Cardiac muscle cell (in vitro differentiated cells and primary cell): ENCODE results near the gene MIB2. TPM values are rescaled to one million over a fixed set of nuclear protein-coding genes. Genes with fewer than 3 reads are reported as not detected.

Experiments
- DNase-seq, 2 donors: peaks; one replicate each; pipeline versions ENCODE4 v3.0.0 to v3.0.0-alpha.2; 2010 to 2017; ENCODE audit warnings: low read depth in 1 of 2, low spot score in 1 of 2
- H3K27ac ChIP-seq: fragments of 200-600 bp; sonication (generic); 2 replicates; pipeline ENCODE4 v1.5.1; 2016
- H3K27me3 ChIP-seq: fragments of 200-600 bp; sonication (generic); 2 replicates; pipeline ENCODE4 v1.6.0; 2016; ENCODE audit warnings: control low read depth
- H3K36me3 ChIP-seq: fragments of 200-600 bp; sonication (generic); 2 replicates; pipeline ENCODE4 v1.5.1; 2016; ENCODE audit warnings: control low read depth
- H3K4me1 ChIP-seq: fragments of 200-600 bp; sonication (generic); 2 replicates; pipeline ENCODE4 v1.8.1; 2017; ENCODE audit warnings: low read depth, mild to moderate bottlenecking, mixed run types
- H3K4me3 ChIP-seq: fragments of 200-600 bp; sonication (generic); 2 replicates; pipeline ENCODE4 v1.5.1; 2016; ENCODE audit warnings: mild to moderate bottlenecking
- H3K9me3 ChIP-seq: fragments of 200-600 bp; sonication (generic); 2 replicates; pipeline ENCODE4 v1.5.1; 2017; ENCODE audit warnings: low read depth, mild to moderate bottlenecking, control low read depth
- polyA plus RNA-seq: library from polyadenylated mRNA; unstranded; fragments of >200 nt; fragmentation: Nextera tagmentation; extraction: Ambion mirVana; gene quantifications from 2 replicates; pipeline ENCODE4 v1.2.1, GENCODE V29; 2016
- total RNA-seq: library from RNA; depleted of rRNA; stranded (reverse); fragments of >200 nt; gene quantifications from 2 replicates; pipeline ENCODE4 v1.2.3, GENCODE V29; 2016
- TF ChIP-seq, protein P1 (sequence below): IDR thresholded peaks from 2 replicates; pipeline ENCODE4 v1.5.1; 2012; ENCODE audit warnings: low read depth, mild to moderate bottlenecking, low read length

MIB2 gene
- total and polyA plus RNA-seq, 2 experiments from 2014 or later: 168 to 248 TPM

DNA sequence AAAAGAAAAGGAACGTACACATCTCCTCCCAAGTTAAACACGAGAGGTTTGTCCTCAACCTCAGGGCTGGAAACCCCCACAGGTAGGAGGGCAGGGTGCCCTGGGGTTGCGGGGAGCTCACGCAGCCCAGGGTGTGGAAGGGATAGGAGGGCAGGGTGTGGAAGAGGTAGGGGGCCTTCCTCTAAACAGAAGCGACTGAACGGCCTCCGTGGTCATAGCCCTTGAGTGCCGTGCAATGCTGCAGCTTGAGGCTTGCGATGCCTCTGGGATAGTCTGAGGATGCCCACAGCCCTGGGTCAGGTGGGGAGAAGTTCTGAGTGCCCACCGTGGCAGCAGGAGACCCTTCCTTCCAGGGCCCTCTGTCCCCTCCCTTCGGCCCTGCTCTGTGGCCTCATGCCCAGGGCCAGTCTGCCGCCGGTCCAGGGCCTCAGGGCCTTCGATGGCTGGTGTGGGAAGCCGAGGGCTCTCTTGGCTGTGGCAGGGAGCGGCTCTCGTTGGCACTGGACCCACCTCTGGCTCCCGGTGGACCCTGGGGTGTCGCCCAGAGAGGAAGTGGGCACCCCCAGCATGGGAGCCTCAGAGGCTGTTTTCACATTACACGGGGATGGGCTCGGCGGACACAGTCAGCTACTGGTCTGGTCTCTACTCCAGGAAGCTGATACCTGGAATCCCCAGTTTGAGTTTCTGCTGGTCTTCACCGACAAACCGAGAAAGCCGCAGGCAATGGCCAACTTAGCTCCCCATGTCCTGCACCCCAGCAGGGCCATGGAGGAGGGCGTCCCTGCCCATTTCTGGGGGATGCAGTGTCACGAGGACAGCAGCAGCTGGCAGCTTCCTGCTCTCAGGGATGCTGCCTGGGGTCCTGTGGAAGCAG lies 49.9 kb downstream of the MIB2 start:
- no peaks in the 10 kb centered on the region for H3K9me3 ChIP-seq
- H3K4me3 ChIP-seq: no peak overlapping the region
- no peaks in the 10 kb centered on the region for H3K27me3 ChIP-seq
- TF ChIP-seq, protein P1, sequence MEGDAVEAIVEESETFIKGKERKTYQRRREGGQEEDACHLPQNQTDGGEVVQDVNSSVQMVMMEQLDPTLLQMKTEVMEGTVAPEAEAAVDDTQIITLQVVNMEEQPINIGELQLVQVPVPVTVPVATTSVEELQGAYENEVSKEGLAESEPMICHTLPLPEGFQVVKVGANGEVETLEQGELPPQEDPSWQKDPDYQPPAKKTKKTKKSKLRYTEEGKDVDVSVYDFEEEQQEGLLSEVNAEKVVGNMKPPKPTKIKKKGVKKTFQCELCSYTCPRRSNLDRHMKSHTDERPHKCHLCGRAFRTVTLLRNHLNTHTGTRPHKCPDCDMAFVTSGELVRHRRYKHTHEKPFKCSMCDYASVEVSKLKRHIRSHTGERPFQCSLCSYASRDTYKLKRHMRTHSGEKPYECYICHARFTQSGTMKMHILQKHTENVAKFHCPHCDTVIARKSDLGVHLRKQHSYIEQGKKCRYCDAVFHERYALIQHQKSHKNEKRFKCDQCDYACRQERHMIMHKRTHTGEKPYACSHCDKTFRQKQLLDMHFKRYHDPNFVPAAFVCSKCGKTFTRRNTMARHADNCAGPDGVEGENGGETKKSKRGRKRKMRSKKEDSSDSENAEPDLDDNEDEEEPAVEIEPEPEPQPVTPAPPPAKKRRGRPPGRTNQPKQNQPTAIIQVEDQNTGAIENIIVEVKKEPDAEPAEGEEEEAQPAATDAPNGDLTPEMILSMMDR: no peak
- H3K36me3 ChIP-seq: peaks cover 23% of the 10 kb centered on the region
- H3K4me1 ChIP-seq: no peaks in the 10 kb centered on the region
- no peak for DNase-seq
- H3K27ac ChIP-seq: no peak overlapping the region

DNA sequence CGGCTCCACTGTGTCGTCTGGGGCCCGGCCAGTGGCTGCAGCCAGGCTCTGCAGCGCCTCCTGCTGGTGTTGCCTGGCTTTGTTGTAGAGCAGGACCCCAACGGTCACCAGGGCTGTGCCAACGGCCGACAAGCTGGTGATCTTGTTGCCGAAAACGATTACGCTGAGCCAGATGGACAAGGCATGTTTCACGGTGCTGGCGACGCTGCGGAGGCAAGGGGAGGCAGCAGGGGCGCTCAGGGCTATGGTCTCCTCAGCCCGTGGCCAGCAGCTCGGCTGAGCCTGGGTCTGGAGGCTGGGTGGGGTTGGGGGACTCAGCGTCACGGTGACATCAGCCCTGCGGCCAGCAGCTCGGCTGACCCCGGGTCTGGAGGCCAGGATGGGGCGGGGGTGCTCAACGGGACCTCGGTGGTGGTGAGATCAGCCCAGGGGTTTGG lies 50.5 kb downstream of the MIB2 start:
- TF ChIP-seq, protein P1: peak; percentile 45
- H3K36me3 ChIP-seq: peaks cover 23% of the 10 kb centered on the region
- peak in 1 of 2 donors; percentile 13 for DNase-seq
- no peak overlapping the region for H3K27ac ChIP-seq
- H3K27me3 ChIP-seq: no peaks in the 10 kb centered on the region
- no peaks in the 10 kb centered on the region for H3K9me3 ChIP-seq
- no peaks in the 10 kb centered on the region for H3K4me1 ChIP-seq
- no peak overlapping the region for H3K4me3 ChIP-seq

DNA sequence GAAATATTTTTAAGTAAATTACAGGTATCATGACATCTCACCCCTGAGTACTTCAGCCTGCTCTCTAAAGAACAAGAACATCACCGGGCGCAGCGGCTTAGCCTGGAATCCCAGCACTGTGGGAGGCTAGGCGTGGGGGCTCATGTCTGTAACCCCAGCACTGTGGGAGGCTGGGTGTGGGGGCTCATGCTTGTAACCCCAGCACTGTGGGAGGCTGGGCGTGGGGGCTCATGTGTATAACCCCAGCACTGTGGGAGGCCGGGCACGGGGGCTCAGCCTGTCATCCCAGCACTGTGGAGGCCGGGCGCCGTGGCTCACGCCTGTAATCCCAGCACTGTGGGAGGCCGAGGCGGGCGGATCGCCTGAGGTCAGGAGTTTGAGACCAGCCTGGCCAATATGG lies 51.2 kb downstream of the MIB2 start:
- TF ChIP-seq, protein P1: no peak
- H3K27ac ChIP-seq: no peak overlapping the region
- no peaks in the 10 kb centered on the region for H3K27me3 ChIP-seq
- H3K4me1 ChIP-seq: no peaks in the 10 kb centered on the region
- no peak for DNase-seq
- H3K9me3 ChIP-seq: no peaks in the 10 kb centered on the region
- H3K4me3 ChIP-seq: no peak overlapping the region
- H3K36me3 ChIP-seq: peaks cover 25% of the 10 kb centered on the region

DNA sequence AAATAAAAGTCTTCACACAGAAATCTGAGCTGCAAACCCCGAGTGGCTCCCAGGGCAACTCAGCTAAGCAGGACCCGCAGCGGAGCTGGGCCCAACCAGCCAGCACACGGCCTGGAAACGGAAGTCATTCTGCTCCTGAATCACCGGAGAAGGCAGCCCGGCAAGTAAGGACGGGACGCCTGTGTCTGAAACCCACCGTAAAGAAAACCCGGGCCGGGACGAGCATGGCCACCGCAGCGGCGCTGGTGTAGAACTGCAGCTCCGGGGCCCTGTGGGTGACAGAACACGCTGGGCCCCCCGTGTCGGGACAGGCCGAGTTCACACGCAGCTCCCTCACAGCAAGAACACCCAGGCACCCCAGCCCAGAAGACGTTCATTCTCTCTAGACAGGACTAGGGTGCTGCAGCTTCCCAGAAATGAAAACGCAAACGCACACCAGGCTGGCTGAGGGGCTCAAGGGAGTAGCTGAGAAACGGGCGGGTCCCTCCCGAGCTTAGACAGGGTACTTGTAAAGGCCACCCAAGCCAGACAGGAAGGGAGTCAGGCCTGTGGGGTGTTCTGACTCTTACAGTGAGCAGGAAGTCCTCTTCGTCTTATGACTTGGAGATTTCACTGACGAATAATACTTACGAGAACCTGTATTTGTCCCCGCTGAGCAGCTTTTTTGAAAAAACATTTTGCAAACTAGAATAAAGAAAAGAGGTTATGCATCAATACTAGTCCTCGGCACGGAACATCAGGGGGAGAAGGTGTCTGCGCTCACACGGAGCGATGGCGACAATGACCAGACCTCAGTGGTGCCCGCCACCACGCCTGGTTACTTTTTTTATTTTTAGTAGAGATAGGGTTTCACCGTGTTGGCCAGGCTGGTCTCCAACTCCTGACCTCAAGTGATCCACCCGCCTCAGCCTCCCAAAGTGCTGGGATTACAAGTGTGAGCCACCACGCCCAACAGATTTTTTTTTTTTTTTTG lies 54.5 kb downstream of the MIB2 start:
- Histone ChIP-seq H3K4me1 (no peaks in the 10 kb centered on the region), H3K36me3 (peaks cover 28% of the 10 kb centered on the region), H3K27me3 (no peaks in the 10 kb centered on the region), H3K4me3 (no peak overlapping the region), H3K9me3 (no peaks in the 10 kb centered on the region), H3K27ac (no peak overlapping the region)
- TF ChIP-seq, protein P1: no peak
- no peak for DNase-seq

DNA sequence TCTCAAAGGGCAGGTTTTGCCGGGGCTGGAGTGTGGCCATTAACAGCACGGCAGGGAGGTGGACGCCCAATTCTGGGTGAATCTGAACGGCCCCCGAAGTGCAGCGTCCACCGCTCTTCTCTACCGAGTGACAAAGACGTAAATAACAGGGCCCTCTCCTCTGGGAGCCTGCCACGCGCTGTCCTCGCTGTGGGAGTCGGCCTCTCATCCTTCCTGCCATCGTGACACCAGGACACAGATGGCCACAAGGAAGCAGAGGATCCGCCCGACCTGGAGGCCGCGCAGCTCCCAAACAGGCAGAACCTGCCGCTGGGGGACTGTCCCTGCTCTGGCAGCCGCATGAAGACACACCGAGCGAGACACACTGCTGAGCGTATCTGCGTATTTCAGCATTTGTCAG lies 55.6 kb downstream of the MIB2 start:
- Histone ChIP-seq H3K27me3 (no peaks in the 10 kb centered on the region), H3K27ac (no peak overlapping the region), H3K36me3 (peaks cover 19% of the 10 kb centered on the region), H3K4me1 (no peaks in the 10 kb centered on the region), H3K4me3 (no peak overlapping the region), H3K9me3 (no peaks in the 10 kb centered on the region)
- no peak for DNase-seq
- TF ChIP-seq, protein P1: no peak
